Thymus (tissue), 11 donors: ENCODE measurements around the gene LUC7L3. TPM values are rescaled to one million over a fixed set of nuclear protein-coding genes. Genes with fewer than 3 reads are reported as not detected.

Source experiments
- DNase-seq, 9 donors: peaks; one replicate each; pipeline ENCODE4 v3.0.0-alpha.2; 2013; ENCODE audit warnings: low spot score in 9 of 9, low read depth in 6 of 9, missing footprints in 1 of 9
- H3K27ac ChIP-seq, 2 donors: one replicate each; pipeline ENCODE4 v1.5.1; 2013; ENCODE audit warnings: control low read depth in 1 of 2, low read depth in 1 of 2, low read length in 1 of 2, mild to moderate bottlenecking in 1 of 2, moderate library complexity in 1 of 2
- H3K27me3 ChIP-seq, 2 donors: one replicate each; pipeline ENCODE4 v1.5.1; 2013; ENCODE audit warnings: low read length in 1 of 2; ENCODE audit not compliant: control insufficient read depth in 2 of 2, insufficient read depth in 1 of 2
- H3K36me3 ChIP-seq, 2 donors: one replicate each; pipeline ENCODE4 v1.5.1; 2013; ENCODE audit warnings: low read length in 1 of 2, mild to moderate bottlenecking in 1 of 2, moderate library complexity in 1 of 2; ENCODE audit not compliant: control insufficient read depth in 2 of 2, insufficient read depth in 2 of 2
- H3K4me1 ChIP-seq, 2 donors: one replicate each; pipeline ENCODE4 v1.5.1; 2013; ENCODE audit warnings: low read length in 2 of 2; ENCODE audit not compliant: control insufficient read depth in 2 of 2, insufficient read depth in 2 of 2
- H3K4me3 ChIP-seq, 2 donors: one replicate each; pipeline ENCODE4 v1.5.1; 2013; ENCODE audit warnings: low read length in 2 of 2, control low read depth in 1 of 2, mild to moderate bottlenecking in 1 of 2
- H3K9me3 ChIP-seq, 2 donors: one replicate each; pipeline ENCODE4 v1.5.1; 2013; ENCODE audit warnings: low read length in 1 of 2, mild to moderate bottlenecking in 1 of 2; ENCODE audit not compliant: control insufficient read depth in 2 of 2, insufficient read depth in 1 of 2
- WGBS: extraction: QIAGEN DNeasy Blood & Tissue Kit; methylation state at CpG from one replicate; pipeline ENCODE4 v1.1.7; 2013; 5-methylcytosine and 5-hydroxymethylcytosine counted together
- polyA plus RNA-seq: library from polyadenylated mRNA; stranded (reverse); fragments of 200-250 nt; gene quantifications from one replicate; pipeline ENCODE4 v1.2.3, GENCODE V29; 2013
- total RNA-seq: library from RNA; stranded (reverse); fragments of 120-200 nt; gene quantifications from one replicate; pipeline ENCODE4 v1.2.4, GENCODE V29; 2013
- donor health status: healthy.

Gene LUC7L3
- total and polyA plus RNA-seq, 2 donors, result 145 to 200 TPM

- H3K27me3 ChIP-seq, result peaks cover 0 to 17% of the 10 kb centered on the region in 2 donors
- no peaks in the 10 kb centered on the region for H3K36me3 ChIP-seq
- no peak overlapping the region for H3K27ac ChIP-seq
- H3K9me3 ChIP-seq, result no peaks in the 10 kb centered on the region
- DNase-seq, result no peak
- no peak overlapping the region for H3K4me3 ChIP-seq
- peaks cover 0 to 7% of the 10 kb centered on the region in 2 donors for H3K4me1 ChIP-seq
- WGBS, result 95% methylated on average over 15 of the region's 15 CpGs
Measured at GRCh38 chr17:50684612-50685333, 34.6 kb upstream of the LUC7L3 start.

GRCh38 chr17:50685334-50685665 is 34.1 kb upstream of the LUC7L3 start:
- WGBS, result 97% methylated on average over 1 of the region's 1 CpG
- H3K4me1 ChIP-seq, result peaks cover 0 to 7% of the 10 kb centered on the region in 2 donors
- no peaks in the 10 kb centered on the region for H3K9me3 ChIP-seq
- no peak for DNase-seq
- H3K4me3 ChIP-seq, result no peak overlapping the region
- H3K27ac ChIP-seq, result no peak overlapping the region
- H3K27me3 ChIP-seq, result peaks cover 0 to 13% of the 10 kb centered on the region in 2 donors
- H3K36me3 ChIP-seq, result no peaks in the 10 kb centered on the region

- no peaks in the 10 kb centered on the region for H3K9me3 ChIP-seq
- no peak overlapping the region for H3K27ac ChIP-seq
- H3K36me3 ChIP-seq, result no peaks in the 10 kb centered on the region
- no peak for DNase-seq
- WGBS, result 94% methylated on average over 17 of the region's 17 CpGs
- peaks cover 0 to 10% of the 10 kb centered on the region in 2 donors for H3K27me3 ChIP-seq
- H3K4me1 ChIP-seq, result peaks cover 0 to 11% of the 10 kb centered on the region in 2 donors
- H3K4me3 ChIP-seq, result no peak overlapping the region
Measured at GRCh38 chr17:50685691-50686493, 33.5 kb upstream of the LUC7L3 start.

- H3K4me3 ChIP-seq, result no peak overlapping the region
- peaks cover 0 to 6% of the 10 kb centered on the region in 2 donors for H3K27me3 ChIP-seq
- no peaks in the 10 kb centered on the region for H3K9me3 ChIP-seq
- H3K4me1 ChIP-seq, result peaks cover 0 to 12% of the 10 kb centered on the region in 2 donors
- H3K36me3 ChIP-seq, result no peaks in the 10 kb centered on the region
- no peak for DNase-seq
- 95% methylated on average over 14 of the region's 14 CpGs for WGBS
- no peak overlapping the region for H3K27ac ChIP-seq
Measured at GRCh38 chr17:50686494-50687199, 32.8 kb upstream of the LUC7L3 start.

- H3K9me3 ChIP-seq, result no peaks in the 10 kb centered on the region
- H3K27ac ChIP-seq, result no peak overlapping the region
- H3K27me3 ChIP-seq, result peaks cover 0 to 3% of the 10 kb centered on the region in 2 donors
- H3K36me3 ChIP-seq, result peaks cover under 1 to 1% of the 10 kb centered on the region in 2 donors
- no peak overlapping the region for H3K4me3 ChIP-seq
- DNase-seq, result no peak
- H3K4me1 ChIP-seq, result peaks cover 0 to 16% of the 10 kb centered on the region in 2 donors
- 94% methylated on average over 16 of the region's 16 CpGs for whole genome bisulfite sequencing
Measured at GRCh38 chr17:50687200-50688066, 32.0 kb upstream of the LUC7L3 start.

- 97% methylated on average over 3 of the region's 3 CpGs for WGBS
- H3K36me3 ChIP-seq, result peaks cover 7 to 9% of the 10 kb centered on the region in 2 donors
- no peak overlapping the region for H3K4me3 ChIP-seq
- H3K9me3 ChIP-seq, result no peaks in the 10 kb centered on the region
- peaks cover 0 to 16% of the 10 kb centered on the region in 2 donors for H3K4me1 ChIP-seq
- H3K27ac ChIP-seq, result no peak overlapping the region
- H3K27me3 ChIP-seq, result no peaks in the 10 kb centered on the region
- DNase-seq, result no peak
Measured at GRCh38 chr17:50688245-50688644, 31.2 kb upstream of the LUC7L3 start.

- WGBS, result 40% methylated on average over 4 of the region's 4 CpGs
- no peaks in the 10 kb centered on the region for H3K9me3 ChIP-seq
- peaks cover 0 to 16% of the 10 kb centered on the region in 2 donors for H3K4me1 ChIP-seq
- H3K36me3 ChIP-seq, result peaks cover 10 to 19% of the 10 kb centered on the region in 2 donors
- H3K27me3 ChIP-seq, result no peaks in the 10 kb centered on the region
- DNase-seq, result peak in 1 of 9 donors; percentile 19
- no peak overlapping the region for H3K27ac ChIP-seq
- no peak overlapping the region for H3K4me3 ChIP-seq
Measured at GRCh38 chr17:50689251-50689650, 30.2 kb upstream of the LUC7L3 start.

- Histone ChIP-seq H3K9me3 (no peaks in the 10 kb centered on the region), H3K4me3 (no peak overlapping the region), H3K4me1 (peaks cover 0 to 16% of the 10 kb centered on the region in 2 donors), H3K27ac (no peak overlapping the region), H3K36me3 (peaks cover 14 to 26% of the 10 kb centered on the region in 2 donors), H3K27me3 (no peaks in the 10 kb centered on the region)
- peak in 5 of 9 donors; percentile 3 to 58 (median 35) for DNase-seq
- 92% methylated on average over 19 of the region's 19 CpGs for WGBS
Measured at GRCh38 chr17:50689956-50690886, 29.2 kb upstream of the LUC7L3 start.
